GM18519 (cell line): ENCODE results near the gene FDX2.
A peak's percentile ranks its signal among the peaks of the same experiment; 100 is the strongest.

Source experiments
- ATAC-seq: cut with Tn5 transposase; IDR thresholded peaks from one replicate; pipeline ENCODE4 v1.9.1; 2021; ENCODE audit warnings: mild to moderate bottlenecking, moderate library complexity; ENCODE audit not compliant: unreplicated experiment, low FRiP score

Gene FDX2

GRCh38 chr19:10333758-10334587 lies 18.2 kb upstream of the FDX2 start:
- peak; percentile 13 for ATAC-seq

- ATAC-seq = peak; percentile 67
Observed at GRCh38 chr19:10332965-10333757, 17.3 kb upstream of the FDX2 start, which contains the start of gene RAVER1. TSS of gene RAVER1 (minus strand) at chr19:10333529. CDS start at chr19:10333507, 22 bp downstream.

- no peak for ATAC-seq
Observed at GRCh38 chr19:10332158-10332964, 16.5 kb upstream of the FDX2 start.

- no peak for ATAC-seq
Observed at GRCh38 chr19:10329555-10329954, 13.7 kb upstream of the FDX2 start.

GRCh38 chr19:10328558-10329429 lies 13.0 kb upstream of the FDX2 start:
- no peak for ATAC-seq

GRCh38 chr19:10327793-10328192 lies 12.0 kb upstream of the FDX2 start:
- ATAC-seq = no peak

- no peak for ATAC-seq
Observed at GRCh38 chr19:10325732-10326131, 9.9 kb upstream of the FDX2 start.

- ATAC-seq = no peak
Observed at GRCh38 chr19:10321874-10322835, 6.3 kb upstream of the FDX2 start.

- no peak for ATAC-seq
Observed at GRCh38 chr19:10321417-10321797, 5.6 kb upstream of the FDX2 start.

- ATAC-seq = no peak
Observed at GRCh38 chr19:10320602-10321416, 5.0 kb upstream of the FDX2 start.

GRCh38 chr19:10318807-10319682 lies 3.2 kb upstream of the FDX2 start:
- no peak for ATAC-seq

GRCh38 chr19:10317857-10318462 lies 2.1 kb upstream of the FDX2 start:
- ATAC-seq = no peak

- ATAC-seq = no peak
Observed at GRCh38 chr19:10317045-10317856, 1.4 kb upstream of the FDX2 start.

GRCh38 chr19:10316229-10317044 lies 622 bp upstream of the FDX2 start:
- ATAC-seq = no peak

GRCh38 chr19:10309423-10309822 lies 6.4 kb downstream of the FDX2 start, which contains the start of gene ZGLP1:
TSS of gene ZGLP1 (minus strand) at chr19:10309815.
- no peak for ATAC-seq
